ENCODE measurements around the gene CCND1.

The CCND1 gene

GRCh38 chr11:69641681-69642548, 959 bp downstream of the CCND1 start:
- no peak for DNase-seq

GRCh38 chr11:69642549-69642912, 1.6 kb downstream of the CCND1 start:
- no peak for DNase-seq

- peak; percentile 88 for DNase-seq
Observed at GRCh38 chr11:69642913-69643632, 2.1 kb downstream of the CCND1 start.

GRCh38 chr11:69643646-69644045, 2.7 kb downstream of the CCND1 start:
- no peak for DNase-seq

- peak; percentile 90 for DNase-seq
Observed at GRCh38 chr11:69644071-69644961, 3.4 kb downstream of the CCND1 start.

- DNase-seq, result no peak
Observed at GRCh38 chr11:69644962-69645675, 4.2 kb downstream of the CCND1 start.

DNA sequence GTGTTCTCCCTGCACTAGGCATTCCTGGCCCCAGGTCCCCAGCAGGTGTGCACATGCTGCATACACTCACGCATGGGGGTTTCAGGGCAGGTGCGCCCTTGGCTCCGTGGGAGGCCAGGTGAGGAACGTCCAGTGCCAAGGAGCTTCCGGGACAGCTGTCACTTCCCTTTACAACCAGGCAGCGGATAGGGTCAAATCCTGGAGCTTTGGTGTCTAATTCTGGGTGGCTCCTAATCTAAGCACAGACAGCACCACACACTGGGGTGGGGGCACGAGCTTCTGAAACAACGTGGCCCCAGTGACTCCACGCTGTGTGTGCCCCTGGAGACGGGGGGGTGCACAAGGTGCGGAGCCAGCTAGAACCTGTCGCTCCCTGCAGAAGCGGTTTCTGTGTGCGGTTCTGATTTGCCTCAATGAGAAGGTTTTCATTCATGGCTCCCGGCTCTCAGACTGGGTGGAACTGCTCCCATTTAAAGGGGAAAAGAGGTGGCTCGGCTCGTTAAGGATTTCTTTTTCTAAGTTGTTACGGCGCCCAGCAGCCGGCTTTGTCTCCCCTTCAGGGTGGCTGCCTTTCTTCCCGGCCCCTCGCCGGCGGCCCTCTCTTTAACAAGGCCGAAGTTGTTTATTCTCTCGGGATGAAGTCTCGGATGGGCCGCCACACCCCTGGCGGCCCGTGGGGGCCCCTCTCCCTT, 5.0 kb downstream of the CCND1 start:
- no peak for DNase-seq

GRCh38 chr11:69646493-69647389, 5.8 kb downstream of the CCND1 start:
- no peak for DNase-seq

DNA sequence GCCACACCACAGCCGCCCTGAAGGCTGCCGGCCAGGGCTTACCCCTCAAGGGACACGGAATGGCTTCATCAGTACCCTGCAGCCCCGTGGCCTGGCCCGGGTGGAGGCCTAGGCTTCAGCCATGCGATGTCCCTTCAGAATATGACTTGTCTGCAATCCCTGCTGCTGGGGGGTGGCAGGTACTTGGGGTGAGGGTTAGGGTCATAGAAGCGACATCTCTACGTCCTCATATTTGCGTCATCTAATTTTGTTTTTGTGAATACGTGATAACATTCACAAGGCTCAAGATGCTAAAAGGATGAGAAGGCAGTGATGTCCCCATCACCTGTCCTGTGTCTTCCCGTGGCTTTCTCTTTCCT, 6.4 kb downstream of the CCND1 start:
- no peak for DNase-seq

- no peak for DNase-seq
Observed at GRCh38 chr11:69647761-69648497, 7.0 kb downstream of the CCND1 start.

DNA sequence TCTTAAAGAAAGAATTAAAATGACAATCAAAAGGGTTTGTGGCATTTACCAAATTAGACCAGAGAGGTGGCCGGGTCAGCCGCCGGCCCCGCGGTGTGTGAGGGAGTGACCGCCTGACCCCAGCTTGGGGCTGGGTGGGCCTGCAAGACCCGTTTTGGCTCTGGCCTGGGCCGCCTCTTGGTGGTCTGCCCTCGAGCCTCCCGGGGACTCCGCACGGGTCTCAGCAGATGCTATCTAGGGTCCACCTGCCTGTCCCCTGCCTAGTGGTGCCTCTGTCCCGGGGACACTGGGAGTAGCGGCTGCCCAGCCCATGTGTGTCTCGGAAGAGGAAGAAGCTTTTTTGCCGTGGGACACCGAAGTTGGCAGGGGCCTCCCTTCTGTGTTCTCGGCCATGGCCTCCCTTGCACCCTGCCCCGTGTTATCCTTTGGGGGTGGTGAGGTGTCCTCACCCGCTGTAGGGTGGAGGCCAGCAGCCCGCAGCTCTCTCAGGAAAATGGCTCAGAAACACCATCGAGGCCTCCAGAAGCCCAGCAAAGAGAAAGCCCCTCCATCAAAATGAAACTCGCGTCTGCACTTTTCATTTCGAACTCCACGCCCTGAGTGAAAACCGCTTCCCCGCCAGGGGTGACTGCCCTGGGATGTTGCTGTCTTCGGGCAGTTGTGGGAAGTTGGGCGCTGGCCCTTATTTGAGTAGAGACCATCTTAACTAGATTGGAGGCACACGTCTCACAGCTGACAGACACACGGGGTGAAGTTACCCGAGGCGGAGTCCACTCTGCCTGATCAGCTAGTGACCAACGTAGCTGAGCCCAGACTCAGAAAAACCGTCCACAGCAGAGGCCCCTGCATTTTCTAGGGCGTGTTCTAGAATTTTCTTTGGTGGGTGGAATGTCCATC, 8.0 kb downstream of the CCND1 start:
- no peak for DNase-seq

DNA sequence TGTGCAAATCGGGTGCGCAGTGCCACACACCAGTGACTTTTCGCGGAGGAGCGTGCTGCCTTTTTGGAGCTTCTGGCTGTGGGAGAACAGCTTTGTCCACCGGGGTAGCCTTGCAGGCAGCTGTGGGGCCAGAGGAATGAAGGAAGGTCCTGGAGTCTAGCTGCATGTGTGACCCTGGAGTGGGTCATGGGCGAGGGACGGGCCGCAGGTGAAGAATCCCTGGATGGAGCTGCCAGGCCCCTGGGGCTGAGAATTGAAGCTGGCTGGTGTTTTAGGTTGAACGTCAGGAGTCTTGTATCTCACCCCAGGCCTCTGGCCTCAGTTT, 8.6 kb downstream of the CCND1 start:
- DNase-seq, result no peak

DNA sequence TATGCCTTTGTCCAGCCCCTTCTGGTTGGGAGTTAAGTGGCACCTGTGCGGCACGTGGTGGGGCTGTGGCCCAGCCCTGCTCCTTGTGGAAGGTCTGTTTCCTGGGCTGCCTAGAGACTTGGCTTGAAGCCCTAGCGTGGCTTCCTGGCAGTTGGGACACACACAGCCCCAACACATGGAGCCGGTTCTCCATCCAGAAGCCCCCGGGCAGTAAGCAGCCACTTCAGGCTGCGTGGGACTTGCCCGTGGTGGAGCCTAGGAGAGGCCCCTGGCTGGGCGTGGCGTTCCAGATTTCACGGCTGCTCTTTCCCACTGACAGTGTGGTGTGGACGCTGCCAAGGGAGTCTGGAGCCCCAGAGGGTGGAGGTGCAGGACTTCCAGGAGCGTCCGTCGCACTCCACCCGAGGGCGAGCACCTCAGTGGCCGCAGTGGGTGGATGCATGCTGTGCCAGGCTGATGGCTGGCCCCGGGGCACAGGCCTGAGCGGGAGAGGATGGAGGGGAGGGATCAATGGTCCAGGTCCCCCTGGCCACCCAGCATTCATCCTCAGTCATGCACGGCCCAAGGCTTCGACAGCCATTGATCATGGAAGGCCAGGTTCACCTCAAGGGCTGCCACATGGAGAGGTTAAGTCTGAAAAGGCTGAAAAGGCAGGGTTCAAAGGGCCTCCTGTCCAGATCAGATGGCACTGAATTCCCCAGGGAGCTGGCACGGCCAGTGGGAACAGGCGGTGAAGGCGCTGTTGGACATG, 9.3 kb downstream of the CCND1 start:
- DNase-seq, result no peak

DNA sequence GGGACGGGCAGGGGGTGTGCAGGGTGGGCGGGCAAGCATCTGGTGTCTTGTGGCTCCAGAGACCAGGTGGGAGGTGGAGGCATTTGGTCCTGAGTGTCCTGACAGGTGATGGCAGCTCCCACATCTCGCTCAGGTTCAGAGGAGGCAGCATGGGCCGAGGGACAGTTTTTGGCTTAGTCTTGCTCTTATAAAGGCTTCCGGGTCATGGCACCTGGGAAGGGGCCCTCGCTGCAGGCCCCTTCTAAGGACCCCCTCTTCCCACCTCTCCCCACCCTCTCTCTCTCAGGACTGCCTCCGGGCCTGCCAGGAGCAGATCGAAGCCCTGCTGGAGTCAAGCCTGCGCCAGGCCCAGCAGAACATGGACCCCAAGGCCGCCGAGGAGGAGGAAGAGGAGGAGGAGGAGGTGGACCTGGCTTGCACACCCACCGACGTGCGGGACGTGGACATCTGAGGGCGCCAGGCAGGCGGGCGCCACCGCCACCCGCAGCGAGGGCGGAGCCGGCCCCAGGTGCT, 9.9 kb downstream of the CCND1 start:
- no peak for DNase-seq

GRCh38 chr11:69651834-69652620, 11.1 kb downstream of the CCND1 start:
- DNase-seq, result no peak

- no peak for DNase-seq
Observed at GRCh38 chr11:69652999-69653398, 12.0 kb downstream of the CCND1 start.

GRCh38 chr11:69653406-69653960, 12.5 kb downstream of the CCND1 start:
- no peak for DNase-seq
